ENCODE results near the gene TRAFD1. TPM values are rescaled to one million over a fixed set of nuclear protein-coding genes. Genes with fewer than 3 reads are reported as not detected.
"Not testable (repeated sequence)": the region's sequence is repeated elsewhere in the genome, so short reads cannot be mapped to it uniquely, and the experiment has no call there.

Gene TRAFD1, protein sequence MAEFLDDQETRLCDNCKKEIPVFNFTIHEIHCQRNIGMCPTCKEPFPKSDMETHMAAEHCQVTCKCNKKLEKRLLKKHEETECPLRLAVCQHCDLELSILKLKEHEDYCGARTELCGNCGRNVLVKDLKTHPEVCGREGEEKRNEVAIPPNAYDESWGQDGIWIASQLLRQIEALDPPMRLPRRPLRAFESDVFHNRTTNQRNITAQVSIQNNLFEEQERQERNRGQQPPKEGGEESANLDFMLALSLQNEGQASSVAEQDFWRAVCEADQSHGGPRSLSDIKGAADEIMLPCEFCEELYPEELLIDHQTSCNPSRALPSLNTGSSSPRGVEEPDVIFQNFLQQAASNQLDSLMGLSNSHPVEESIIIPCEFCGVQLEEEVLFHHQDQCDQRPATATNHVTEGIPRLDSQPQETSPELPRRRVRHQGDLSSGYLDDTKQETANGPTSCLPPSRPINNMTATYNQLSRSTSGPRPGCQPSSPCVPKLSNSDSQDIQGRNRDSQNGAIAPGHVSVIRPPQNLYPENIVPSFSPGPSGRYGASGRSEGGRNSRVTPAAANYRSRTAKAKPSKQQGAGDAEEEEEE
- 50.8 and 53.4 TPM in 2 replicates for total RNA-seq

DNA sequence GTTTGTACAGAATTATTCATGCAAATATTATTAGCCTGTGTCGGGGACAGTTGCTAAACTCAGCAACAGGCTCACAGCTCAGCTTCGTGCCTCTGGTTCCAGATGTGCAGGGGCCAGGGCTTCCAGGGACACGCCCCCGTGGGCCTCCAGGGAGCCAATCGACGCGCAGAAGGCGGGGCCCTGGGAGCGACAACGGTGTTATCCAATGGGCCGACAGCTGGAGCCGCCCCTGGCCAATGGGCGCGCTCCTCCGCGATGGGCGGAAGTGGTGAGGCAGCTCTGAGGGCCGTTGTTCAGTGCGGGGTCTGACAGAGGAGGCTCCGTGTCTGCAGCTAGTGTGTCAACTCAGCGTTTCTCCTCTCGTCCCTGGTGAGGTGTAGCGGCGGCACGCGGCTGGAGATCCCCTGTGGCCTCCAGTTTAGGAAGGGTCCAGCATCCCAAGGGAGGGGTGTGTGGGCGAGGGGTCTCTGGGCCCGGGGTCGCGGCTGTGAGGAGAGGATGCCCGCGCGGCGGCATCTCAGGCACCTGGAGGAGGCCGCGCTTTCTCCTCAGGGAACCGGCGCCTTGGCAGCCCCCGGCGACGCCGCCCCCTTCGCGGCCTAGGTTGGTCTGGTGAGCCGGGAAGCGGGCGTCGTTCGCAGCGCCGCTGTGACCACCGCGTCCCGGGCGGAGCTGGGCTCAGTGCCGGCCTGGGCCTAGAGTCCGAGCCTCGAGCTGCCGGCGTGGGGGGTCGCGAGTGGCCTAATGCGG, at the start of gene TRAFD1:
Gene TRAFD1 (plus strand): TSS at position 311 of the 750 bp plus-strand sequence. CDS start 4,963 bp downstream, outside the sequence.
- intact Hi-C loops (cut with micrococcal nuclease): loop anchor here (1.0 kb wide), 3 partner anchors 16 to 284 kb away; partner anchors contain the start of genes ERP29, RPL6 and TMEM116

DNA sequence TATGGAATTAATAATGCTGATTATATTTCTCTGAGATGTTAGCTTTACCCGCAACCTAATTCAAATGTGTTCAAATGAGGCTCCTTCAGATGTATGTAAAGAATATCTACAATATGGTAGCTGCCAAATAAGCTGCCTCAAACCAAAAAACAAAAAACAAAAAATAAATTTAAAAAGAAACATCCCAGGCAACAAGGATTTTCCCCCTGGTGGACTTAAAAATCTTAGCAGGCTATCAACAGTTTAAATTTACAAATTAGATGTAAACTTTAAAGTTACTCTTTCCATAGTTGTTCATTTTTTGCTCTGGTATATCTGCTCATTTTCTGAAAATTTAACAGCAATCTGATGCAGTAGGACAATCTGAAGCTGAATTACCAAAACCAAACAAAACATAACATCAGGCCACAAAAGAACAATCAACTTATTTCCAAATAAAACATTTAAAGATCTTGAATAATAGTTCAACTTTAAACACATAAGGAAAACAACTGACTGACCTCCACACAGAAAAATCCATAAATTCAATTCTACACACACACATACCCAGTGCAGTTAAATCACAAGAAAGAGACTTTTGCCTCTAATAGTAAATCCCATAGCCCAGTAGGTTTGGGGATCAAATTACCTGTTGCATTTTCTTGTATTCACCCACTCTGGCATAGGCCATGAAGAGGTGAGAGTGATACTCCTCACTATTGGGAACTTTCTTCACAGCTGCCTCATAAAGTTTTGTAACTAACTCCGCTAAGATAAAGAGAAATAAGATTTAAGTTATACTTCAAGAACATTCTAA, 38.1 kb upstream of the TRAFD1 start:
- intact Hi-C loops (cut with micrococcal nuclease): loop anchor here (5.0 kb wide), 1 partner anchor 140 kb away; no protein-coding TSS in a partner anchor

DNA sequence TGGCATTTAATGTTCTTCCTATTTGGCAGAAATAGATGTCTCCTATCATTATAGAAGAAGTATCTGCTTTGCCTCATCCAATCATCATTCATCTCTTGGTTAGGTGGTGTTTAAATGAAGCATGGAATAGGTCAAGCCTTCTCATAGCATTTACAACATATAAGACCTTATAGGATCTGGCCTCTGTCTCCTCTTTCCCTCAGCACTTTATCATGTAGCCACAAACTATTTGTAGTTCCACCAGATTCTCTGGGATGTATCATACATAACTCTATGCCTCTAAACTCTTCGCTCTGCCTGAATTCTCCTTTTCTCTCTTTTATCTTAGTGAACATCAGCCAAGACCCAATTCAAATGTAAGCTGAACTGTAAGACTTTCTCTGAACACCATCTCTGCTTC, 37.5 kb upstream of the TRAFD1 start:
- intact Hi-C loops (cut with micrococcal nuclease): loop anchor here (5.0 kb wide), 1 partner anchor 141 kb away; no protein-coding TSS in a partner anchor

DNA sequence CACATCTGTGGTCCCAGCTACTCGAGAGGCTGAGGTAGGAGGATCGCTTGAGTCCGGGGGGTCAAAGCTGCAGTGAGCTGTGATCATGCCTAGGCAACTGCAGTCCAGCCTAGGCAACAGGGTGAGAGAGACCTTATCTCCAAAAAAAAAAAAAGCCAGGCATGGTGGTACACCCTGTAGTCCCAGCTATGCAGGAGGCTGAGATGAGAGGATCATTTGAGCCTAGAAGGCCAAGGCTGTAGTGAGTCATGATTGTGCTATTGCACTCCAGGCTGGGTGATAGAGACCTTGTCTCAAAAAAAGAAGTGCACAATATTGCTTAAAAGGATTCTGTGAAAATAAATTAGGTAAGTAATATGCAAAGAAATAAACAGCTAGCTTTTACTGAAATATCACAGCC, 33.8 kb upstream of the TRAFD1 start:
- intact Hi-C loops (cut with micrococcal nuclease): no loop called here

DNA sequence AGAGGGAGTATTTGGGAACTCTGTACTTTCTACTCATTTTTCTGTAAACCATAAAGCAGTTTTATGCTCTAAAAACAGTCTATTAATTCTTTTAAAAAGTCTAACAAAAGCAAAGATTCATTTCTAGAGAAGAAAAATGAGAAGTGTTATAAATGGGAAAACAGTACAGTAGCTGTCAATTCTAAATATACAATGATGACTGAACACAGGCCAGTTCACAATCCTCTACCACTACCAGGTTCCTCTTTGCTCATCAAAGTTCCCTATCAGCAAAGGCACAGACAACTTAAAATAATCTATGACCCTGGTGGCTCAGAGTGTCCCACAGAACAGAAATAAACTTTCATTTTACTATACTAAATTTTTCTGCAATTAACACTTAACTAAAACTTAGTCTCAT, 29.3 kb upstream of the TRAFD1 start:
- intact Hi-C loops (cut with micrococcal nuclease): no loop called here

DNA sequence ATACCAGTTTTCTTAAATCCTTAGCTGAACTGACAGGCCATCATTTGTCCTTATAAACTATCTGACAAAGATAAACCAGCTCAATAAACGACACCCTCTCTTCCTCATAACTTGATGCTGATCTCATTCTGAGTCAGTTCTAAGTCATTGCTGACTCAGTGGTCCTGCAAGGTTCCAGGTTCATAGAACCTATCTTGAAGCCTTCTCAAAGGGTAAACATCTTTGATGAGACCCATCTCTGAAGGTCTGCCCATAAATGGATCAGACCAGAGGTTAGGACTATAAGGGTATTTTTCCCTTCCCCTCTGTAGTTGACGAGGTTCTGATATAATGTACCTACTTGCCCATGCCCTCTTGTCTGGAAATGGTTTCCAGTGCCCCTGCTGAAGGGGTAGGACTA, 28.7 kb upstream of the TRAFD1 start:
- intact Hi-C loops (cut with micrococcal nuclease): no loop called here

DNA sequence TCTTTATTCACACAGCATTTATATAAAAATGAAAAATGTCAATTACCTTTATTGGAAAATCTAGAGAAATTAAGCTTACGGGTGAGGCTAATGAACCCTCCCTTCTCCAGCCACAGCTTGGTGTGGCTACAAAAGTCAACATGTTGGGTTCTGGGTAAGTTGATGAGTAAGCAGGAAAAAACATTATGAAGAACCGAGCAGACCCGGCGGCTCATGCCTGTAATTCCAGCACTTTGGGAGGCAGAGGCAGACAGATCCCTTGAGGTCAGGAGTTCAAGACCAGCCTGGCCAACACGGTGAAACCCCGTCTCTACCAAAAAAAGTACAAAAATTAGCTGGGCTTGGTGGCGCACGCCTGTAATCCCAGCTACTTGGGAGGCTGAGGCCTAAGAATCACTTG, 27.7 kb upstream of the TRAFD1 start:
- intact Hi-C loops (cut with micrococcal nuclease): no loop called here

DNA sequence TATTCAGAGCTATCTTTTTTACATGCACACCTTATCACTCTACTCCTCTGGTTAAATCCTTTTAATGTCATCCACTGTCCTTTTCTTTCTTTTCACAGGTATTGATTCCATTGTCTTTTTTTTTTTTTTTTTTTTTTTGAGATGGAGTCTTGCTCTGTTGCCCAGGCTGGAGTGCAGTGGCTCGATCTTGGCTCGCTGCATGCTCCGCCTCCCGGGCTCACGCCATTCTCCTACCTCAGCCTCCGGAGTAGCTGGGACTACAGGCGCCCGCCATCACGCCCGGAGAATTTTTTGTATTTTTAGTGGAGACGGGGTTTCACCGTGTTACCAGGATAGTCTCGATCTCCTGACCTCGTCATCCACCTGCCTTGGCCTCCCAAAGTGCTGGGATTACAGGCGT, 24.9 kb upstream of the TRAFD1 start:
- intact Hi-C loops (cut with micrococcal nuclease): loop anchor here (10.0 kb wide), 1 partner anchor 284 kb away; the partner anchor contains the start of gene HECTD4

DNA sequence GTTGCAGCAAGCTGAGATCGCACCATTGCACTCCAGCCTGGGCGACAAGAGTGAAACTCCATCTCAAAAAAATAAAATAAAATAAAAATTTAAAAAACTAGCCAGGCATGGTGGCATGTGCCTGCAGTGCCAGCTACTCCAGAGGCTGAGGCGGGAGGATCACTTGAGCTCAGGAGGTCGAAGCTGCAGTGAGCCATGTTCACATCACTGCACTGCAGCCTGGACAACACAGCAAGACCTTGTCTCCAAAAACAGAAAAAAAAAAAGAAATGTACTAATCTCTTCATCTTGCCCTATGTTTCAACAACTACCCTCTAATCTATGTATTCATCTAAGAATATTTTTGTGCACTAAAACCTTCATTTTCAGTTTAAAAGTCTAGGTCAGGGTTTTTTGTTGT, 23.2 kb upstream of the TRAFD1 start:
- intact Hi-C loops (cut with micrococcal nuclease): loop anchor here (10.0 kb wide), 1 partner anchor 283 kb away; the partner anchor contains the start of gene HECTD4

DNA sequence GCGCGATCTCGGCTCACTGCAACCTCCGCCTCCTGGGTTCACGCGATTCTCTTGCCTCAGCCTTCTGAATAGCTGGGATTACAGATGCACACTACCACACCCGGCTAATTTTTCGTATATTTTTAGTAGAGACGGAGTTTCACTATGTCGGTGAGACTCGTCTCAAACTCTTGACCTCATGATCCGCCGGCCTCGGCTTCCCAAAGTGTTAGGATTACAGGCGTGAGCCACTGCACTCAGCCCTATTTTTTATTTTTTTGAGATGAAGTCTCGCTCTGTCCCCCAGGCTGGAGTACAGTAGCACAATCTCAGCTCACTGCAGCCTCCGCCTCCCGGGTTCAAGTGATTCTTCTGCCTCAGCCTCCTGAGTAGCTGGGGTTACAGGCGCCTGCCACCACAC, 22.6 kb upstream of the TRAFD1 start:
- intact Hi-C loops (cut with micrococcal nuclease): loop anchor here (10.0 kb wide), 1 partner anchor 282 kb away; the partner anchor contains the start of gene HECTD4

DNA sequence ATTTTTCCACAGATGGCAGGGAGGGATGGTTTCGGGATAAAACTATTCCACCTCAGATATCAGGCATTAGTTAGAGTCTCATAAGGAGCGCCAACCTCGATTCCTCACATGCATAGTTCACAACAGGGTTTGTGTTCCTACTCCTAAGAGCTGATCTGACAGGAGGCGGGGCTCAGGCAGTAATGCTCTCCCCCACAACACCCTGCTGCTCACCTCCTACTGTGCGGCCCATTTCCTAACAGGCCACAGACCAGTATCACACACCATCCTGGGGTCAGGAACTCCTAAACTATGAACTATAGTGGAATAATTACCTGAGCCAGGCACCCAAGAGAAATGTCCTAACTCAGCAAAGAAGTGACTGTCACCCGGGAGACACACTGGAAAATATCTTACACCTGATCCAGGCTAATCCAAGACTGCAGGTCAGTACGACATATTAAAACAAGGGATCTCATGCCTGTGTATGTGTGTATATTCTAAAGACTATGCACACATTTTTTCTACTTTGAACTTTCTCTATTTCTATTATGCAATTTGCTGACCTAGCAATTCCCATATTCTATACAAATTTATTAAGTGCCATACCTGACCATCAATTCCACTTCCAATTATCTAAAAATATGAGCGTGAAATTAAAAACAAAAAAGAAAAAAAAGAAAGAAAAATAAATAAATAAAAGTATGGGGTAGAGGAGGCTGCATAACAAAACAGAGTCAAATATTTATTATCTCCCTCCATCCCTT, 21.4 kb upstream of the TRAFD1 start:
- intact Hi-C loops (cut with micrococcal nuclease): loop anchor here (10.0 kb wide), 1 partner anchor 281 kb away; the partner anchor contains the start of gene HECTD4

DNA sequence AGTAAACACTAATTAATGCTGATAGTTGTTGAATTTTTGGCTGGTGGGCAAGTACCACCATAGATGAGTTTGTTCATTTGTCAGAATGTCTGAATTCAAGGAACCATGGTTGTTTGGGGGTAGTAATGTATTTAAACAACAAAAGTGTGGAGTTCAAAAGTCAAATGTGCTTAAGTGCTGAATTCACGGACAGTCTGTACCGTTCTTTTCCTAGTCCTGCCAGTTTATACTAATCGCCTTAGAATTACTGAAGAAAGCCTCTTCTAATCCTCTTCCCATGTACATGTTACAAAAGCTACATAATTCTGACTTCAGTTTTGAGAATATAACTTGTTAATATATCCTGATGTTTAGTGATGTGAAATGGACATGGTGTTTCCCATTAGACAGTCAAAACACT, 19.5 kb upstream of the TRAFD1 start:
- intact Hi-C loops (cut with micrococcal nuclease): loop anchor here (5.0 to 10.0 kb wide), 2 partner anchors 279 to 311 kb away; partner anchors contain the start of genes HECTD4 and PTPN11

DNA sequence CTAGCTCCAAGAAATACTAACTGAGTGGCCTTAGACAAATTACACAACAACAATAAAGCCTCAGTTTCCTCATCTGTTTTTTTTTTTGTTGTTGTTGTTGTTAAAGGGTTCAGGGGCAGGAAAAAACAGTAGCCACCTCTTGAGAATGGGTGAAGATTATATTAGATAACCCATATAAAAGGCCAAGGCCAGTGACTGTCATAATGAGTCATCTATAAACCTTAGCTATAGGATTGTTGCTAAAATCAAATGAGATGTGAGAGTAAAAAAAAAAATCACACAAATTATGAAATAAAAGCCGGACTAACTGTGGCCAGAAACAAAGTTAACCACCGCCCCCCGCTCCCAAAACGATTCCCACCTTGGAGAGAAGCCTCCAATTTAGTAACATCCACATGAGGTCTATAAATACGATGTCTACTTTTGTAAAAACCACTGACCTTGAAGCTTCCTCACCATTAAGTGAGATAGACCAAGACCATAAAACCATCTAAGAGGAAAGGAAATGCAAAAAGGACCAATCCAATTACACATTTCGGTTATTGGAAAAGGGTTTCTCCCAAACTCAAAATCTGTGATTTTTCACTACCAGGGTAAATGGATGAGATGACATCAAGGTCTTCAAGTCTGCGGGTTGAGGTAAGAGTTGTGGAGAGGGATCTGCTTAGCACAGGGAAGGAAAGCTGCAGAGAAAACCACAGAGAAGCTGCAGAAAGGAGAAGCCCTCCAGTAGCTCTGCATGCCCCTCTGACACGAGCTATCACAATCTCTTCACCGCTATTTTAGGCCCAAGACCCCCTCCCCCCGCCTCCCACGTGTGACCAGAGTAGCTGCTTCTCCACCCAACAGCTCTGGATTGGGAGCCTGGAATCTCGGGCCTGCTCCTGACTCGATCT, 17.8 kb upstream of the TRAFD1 start:
- intact Hi-C loops (cut with micrococcal nuclease): loop anchor here (1.0 to 10.0 kb wide), 4 partner anchors 94 to 310 kb away; partner anchors contain the start of genes ERP29, HECTD4, MAPKAPK5 and PTPN11

DNA sequence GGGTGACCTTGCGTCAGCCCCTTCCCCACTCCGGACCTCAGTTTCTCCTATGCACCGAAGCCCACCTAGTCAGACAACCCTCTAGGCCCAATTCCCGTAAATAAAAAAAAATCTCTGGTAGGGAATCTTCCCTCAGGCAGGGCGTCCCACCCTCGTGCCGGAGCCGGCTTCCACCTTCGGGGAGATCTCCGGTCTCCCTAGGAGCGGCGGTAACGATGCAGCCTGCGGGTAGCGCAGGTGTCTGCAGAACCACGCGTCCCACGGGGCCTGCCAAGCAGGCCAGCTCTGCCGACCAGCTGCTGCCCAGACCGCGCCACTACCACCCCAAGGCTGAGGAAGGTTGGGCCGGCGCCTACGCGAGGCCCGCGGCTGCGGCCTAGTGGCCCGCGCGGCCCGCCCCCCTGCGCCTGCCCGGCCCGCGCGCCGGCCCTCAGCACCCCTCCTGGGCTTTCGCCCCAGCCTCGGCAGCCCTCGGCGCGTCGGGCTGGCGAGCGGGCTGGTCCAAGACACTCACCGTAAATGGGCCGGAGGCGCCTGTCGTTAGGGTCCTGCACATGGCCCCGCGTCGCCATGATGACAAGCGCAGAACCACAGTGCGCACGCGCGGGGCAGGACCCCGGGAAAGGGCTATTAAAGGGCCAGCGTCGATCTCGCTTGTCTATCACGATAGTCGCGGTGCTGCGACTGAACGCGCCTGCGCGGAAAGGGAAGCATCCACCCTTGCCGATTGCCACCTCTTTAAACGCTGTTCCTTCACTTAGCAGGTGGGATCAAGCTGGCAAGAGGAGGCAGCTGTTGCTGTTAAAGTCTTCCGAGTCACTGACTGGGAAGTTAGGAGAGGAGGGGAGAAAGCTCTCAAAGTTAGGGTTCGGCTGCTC, 16.9 kb upstream of the TRAFD1 start, which contains the start of gene NAA25:
Gene NAA25 (minus strand): TSS at position 582 of the 878 bp plus-strand sequence. CDS start 10 bp downstream, at position 572.
- intact Hi-C loops (cut with micrococcal nuclease): loop anchor here (1.0 to 10.0 kb wide), 6 partner anchors 17 to 309 kb away; partner anchors contain the start of genes ERP29, HECTD4, MAPKAPK5 and PTPN11

DNA sequence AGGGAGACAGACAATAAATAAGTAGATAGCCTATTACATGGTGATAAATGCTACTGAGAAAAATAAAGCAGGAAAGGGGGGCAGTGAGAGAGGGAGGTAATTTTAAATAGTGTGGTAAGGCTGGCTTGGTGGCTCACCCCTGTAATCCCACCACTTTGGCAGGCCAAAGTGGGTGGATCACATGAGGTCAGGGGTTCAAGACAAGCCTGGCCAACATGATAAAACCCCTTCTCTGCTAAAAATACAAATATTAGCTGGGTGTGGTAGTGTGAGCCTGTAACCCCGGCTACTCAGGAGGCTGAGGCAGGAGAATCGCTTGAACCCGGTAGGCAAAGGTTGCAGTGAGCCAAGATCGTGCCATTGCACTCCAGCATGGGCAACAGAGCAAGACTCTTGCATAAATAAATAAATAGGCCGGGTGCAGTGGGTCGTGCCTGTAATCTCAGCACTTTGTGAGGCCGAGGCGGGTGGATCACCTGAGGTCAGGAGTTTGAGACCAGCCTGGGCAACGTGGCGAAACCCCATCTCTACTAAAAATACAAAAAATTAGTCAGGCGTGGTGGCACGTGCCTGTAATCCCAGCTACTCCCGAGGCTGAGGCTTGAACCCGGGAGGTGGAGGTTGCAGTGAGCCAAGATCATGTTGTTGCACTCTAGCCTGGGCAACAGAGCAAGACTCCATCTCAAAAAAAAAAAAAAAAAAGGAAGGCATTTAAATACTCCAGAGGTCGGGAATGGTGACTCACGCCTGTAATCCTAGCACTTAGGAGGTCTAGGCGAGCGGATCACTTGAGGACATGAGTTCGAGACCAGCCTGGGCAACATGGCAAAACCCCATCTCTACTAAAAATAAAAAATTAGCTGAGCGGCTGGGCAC, 14.3 kb upstream of the TRAFD1 start:
- intact Hi-C loops (cut with micrococcal nuclease): not testable (repeated sequence)

DNA sequence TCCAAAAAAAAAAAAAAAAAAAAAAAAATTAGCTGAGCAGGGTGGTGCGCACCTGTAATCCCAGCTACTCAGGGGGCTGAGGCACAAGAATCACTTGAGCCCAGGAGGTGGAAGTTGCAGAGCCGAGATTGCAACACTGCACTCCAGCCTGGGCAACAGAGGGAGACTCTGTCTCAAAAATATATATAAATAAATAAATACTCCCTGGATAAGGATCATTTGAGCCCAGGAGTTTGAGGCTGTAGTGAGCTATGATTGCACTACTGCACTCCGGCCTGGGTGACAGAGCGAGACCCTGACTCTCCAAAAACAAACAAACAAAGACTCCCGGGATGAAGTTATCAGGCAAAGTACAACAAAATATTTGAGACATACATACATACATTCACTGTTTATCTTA, 13.4 kb upstream of the TRAFD1 start:
- intact Hi-C loops (cut with micrococcal nuclease): no loop called here
